Smooth muscle cell (in vitro differentiated cells): ENCODE measurements around the gene GSTO1. TPM values are rescaled to one million over a fixed set of nuclear protein-coding genes. Genes with fewer than 3 reads are reported as not detected.

ENCODE experiments used
- DNase-seq: peaks from one replicate; lab custom pipeline; 2025; ENCODE audit not compliant: unreplicated experiment; lab: John Stamatoyannopoulos, UW
- H2AFZ ChIP-seq: fragments of 200-600 bp; sonication (generic); 2 replicates; pipeline ENCODE4 v1.6.0; 2016; ENCODE audit warnings: antibody characterized with exemption, low read depth, mild to moderate bottlenecking
- H3F3A ChIP-seq: fragments of 200-600 bp; sonication (generic); 2 replicates; pipeline ENCODE4 v1.6.0; 2017; ENCODE audit warnings: antibody characterized with exemption, low read depth
- H3K27ac ChIP-seq: fragments of 200-600 bp; sonication (generic); 2 replicates; pipeline ENCODE4 v1.5.1; 2016; ENCODE audit warnings: low read depth, mild to moderate bottlenecking
- H3K27me3 ChIP-seq: fragments of 200-600 bp; sonication (generic); 2 replicates; pipeline ENCODE4 v1.6.1; 2016; ENCODE audit warnings: low read depth, mild to moderate bottlenecking
- H3K36me3 ChIP-seq: fragments of 200-600 bp; sonication (generic); 2 replicates; pipeline ENCODE4 v1.5.1; 2016; ENCODE audit warnings: low read depth
- H3K4me1 ChIP-seq: fragments of 200-600 bp; sonication (generic); 2 replicates; pipeline ENCODE4 v1.5.1; 2016; ENCODE audit warnings: low read depth
- H3K4me2 ChIP-seq: fragments of 200-600 bp; sonication (generic); 2 replicates; pipeline ENCODE4 v1.6.0; 2016; ENCODE audit warnings: mild to moderate bottlenecking
- H3K4me3 ChIP-seq: fragments of 200-600 bp; sonication (generic); 2 replicates; pipeline ENCODE4 v1.5.1; 2016; ENCODE audit warnings: mild to moderate bottlenecking
- H3K79me2 ChIP-seq: fragments of 200-600 bp; sonication (generic); 2 replicates; pipeline ENCODE4 v1.6.0; 2016; ENCODE audit warnings: low read depth, mild to moderate bottlenecking
- H3K9ac ChIP-seq: fragments of 200-600 bp; sonication (generic); 2 replicates; pipeline ENCODE4 v1.6.0; 2016; ENCODE audit warnings: low read depth
- H3K9me3 ChIP-seq: fragments of 200-600 bp; sonication (generic); replicated peaks from 2 replicates; pipeline ENCODE4 v1.5.1; 2016; ENCODE audit warnings: low read depth
- H4K20me1 ChIP-seq: fragments of 200-600 bp; sonication (generic); 2 replicates; pipeline ENCODE4 v1.6.0; 2016; ENCODE audit warnings: low read depth
- WGBS: methylation state at CpG from one replicate; pipeline ENCODE4 v1.1.7; 2016; ENCODE audit warnings: low lambda C conversion rate; 5-methylcytosine and 5-hydroxymethylcytosine counted together
- polyA plus RNA-seq: library from polyadenylated mRNA; unstranded; fragments of >200 nt; fragmentation: Nextera tagmentation; extraction: Ambion mirVana; gene quantifications from 2 replicates; pipeline ENCODE4 v1.2.1, GENCODE V29; 2016
- total RNA-seq: library from RNA; depleted of rRNA; stranded (reverse); fragments of >200 nt; gene quantifications from 2 replicates; pipeline ENCODE4 v1.2.3, GENCODE V29; 2014
- TF ChIP-seq, protein P1 (sequence below): fragments of 200-600 bp; sonication (generic); IDR thresholded peaks from 2 replicates; pipeline ENCODE4 v1.5.1; 2017; ENCODE audit warnings: borderline replicate concordance, mild to moderate bottlenecking, antibody characterized with exemption; ENCODE audit not compliant: insufficient read depth, poor library complexity, severe bottlenecking

Gene GSTO1
- total and polyA plus RNA-seq, 2 experiments from 2014 or later: 293 to 440 TPM

DNA sequence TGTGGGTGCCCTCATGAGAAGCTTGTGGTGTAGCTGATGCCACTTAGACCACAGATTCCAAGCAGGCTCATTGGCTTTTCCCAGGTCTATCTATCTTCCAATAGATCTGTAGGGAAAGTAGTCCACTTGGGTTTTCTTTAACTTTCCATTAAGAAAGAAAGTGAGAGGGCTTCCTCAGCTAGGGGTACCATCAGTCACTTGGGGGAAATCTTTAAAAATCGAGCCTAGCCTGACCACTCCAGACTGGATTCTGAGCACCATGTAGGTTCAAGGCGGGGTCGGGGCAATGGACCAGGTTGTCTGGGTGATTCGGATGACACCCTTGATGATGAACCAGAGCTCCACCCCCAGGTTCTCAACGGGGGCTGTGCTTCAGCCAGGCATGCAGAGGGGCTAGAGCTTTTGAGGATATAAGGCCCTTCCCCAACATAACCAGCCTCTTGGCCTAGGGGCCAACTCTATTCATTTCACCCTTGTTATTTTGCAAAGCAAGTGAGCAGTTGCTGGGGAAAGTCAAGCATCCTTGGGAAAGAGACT, 56.6 kb downstream of the GSTO1 start:
- Histone ChIP-seq H3K4me3 (no peak overlapping the region), H3K9ac (no peak overlapping the region), H3K36me3 (peaks cover 6% of the 10 kb centered on the region), H3K4me1 (no peaks in the 10 kb centered on the region), H4K20me1 (peaks cover 69% of the 10 kb centered on the region), H3F3A (no peaks in the 10 kb centered on the region), H2AFZ (no peak overlapping the region), H3K4me2 (no peak overlapping the region), H3K79me2 (peaks cover 47% of the 10 kb centered on the region), H3K27me3 (no peaks in the 10 kb centered on the region), H3K27ac (no peak overlapping the region), H3K9me3 (no peaks in the 10 kb centered on the region)
- TF ChIP-seq, protein P1, sequence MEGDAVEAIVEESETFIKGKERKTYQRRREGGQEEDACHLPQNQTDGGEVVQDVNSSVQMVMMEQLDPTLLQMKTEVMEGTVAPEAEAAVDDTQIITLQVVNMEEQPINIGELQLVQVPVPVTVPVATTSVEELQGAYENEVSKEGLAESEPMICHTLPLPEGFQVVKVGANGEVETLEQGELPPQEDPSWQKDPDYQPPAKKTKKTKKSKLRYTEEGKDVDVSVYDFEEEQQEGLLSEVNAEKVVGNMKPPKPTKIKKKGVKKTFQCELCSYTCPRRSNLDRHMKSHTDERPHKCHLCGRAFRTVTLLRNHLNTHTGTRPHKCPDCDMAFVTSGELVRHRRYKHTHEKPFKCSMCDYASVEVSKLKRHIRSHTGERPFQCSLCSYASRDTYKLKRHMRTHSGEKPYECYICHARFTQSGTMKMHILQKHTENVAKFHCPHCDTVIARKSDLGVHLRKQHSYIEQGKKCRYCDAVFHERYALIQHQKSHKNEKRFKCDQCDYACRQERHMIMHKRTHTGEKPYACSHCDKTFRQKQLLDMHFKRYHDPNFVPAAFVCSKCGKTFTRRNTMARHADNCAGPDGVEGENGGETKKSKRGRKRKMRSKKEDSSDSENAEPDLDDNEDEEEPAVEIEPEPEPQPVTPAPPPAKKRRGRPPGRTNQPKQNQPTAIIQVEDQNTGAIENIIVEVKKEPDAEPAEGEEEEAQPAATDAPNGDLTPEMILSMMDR: no peak
- WGBS: 91% methylated on average over 5 of the region's 5 CpGs
- no peak for DNase-seq

DNA sequence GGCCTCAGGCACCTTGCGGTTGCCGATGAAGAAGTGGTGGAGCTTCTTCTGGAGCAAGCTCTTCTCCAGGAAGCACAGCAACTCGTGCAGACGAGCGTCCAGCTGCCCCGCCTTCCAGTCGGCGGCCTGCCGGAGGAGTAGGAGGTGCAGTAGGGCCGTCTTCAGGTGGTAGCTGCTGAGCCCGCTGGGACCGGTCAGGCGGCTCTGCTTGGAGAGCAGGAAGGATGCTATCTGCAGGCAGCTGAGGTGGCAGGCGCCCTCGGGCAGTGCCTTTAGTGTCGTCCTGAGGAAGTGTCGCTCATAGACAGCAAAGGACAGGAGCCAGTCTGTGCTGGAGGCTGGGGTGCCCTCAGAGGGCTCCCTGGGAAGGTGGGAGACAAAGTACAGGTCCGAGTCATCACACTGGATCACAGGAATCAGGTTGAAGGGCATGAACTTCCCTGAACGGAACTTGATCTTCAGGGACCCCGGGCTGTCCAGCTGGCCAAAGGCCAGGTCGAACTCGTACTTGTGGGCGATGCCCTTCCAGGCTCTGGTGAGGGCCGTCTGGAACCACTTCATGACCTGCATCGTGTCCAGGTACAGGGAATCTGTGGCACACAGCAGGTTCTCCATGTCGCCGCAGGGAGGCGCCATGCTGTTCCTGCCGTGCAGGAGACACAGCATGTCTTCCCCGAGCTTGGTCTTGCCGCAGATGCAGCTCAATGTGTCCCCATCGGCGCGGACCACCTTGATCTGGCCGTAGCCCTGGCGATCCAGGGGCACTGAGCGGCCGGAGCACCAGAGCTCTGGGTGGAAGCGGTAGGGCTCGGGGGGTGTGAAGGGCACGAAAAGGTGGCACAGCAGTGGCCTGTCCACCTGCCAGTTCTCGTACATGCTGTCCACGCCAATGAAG, 60.1 kb downstream of the GSTO1 start:
- no peak overlapping the region for H3K4me3 ChIP-seq
- H3K27ac ChIP-seq: no peak overlapping the region
- H3K9ac ChIP-seq: no peak overlapping the region
- H3K79me2 ChIP-seq: peaks cover 81% of the 10 kb centered on the region
- whole genome bisulfite sequencing: 95% methylated on average over 43 of the region's 43 CpGs
- H3K4me1 ChIP-seq: peaks cover 6% of the 10 kb centered on the region
- TF ChIP-seq, protein P1: no peak
- H3K4me2 ChIP-seq: no peak overlapping the region
- peaks cover 99% of the 10 kb centered on the region for H4K20me1 ChIP-seq
- no peak for DNase-seq
- peaks cover 6% of the 10 kb centered on the region for H3K36me3 ChIP-seq
- H2AFZ ChIP-seq: no peak overlapping the region
- H3F3A ChIP-seq: peaks cover 12% of the 10 kb centered on the region
- no peaks in the 10 kb centered on the region for H3K9me3 ChIP-seq
- no peaks in the 10 kb centered on the region for H3K27me3 ChIP-seq

DNA sequence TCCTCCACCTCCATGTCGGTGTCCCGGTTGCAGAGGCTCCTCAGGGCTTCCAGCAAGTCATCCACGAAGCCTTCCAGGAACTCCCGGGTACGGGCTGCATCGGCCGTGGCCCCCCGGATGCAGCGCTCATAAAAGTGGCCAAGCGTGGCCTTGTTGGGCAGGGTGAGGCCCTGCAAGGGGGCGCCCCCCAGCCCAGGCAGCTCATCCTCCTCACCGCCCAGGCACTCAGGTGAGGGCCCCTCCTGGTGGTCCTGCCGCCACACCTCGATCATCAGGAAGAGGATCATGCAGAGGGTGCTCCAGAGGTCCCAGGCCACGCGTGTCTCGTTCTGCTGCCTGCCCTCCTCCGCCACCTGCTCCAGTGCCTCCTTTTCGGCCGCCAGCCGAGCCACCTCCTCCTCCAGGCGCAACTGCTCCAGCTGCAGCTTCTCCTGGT, 60.8 kb downstream of the GSTO1 start:
- Histone ChIP-seq H3F3A (peaks cover 12% of the 10 kb centered on the region), H3K79me2 (peaks cover 88% of the 10 kb centered on the region), H3K4me1 (peaks cover 6% of the 10 kb centered on the region), H3K27me3 (no peaks in the 10 kb centered on the region), H3K9me3 (no peaks in the 10 kb centered on the region), H3K27ac (no peak overlapping the region), H2AFZ (no peak overlapping the region), H4K20me1 (peaks cover 99% of the 10 kb centered on the region), H3K4me2 (no peak overlapping the region), H3K36me3 (peaks cover 6% of the 10 kb centered on the region), H3K4me3 (no peak overlapping the region), H3K9ac (no peak overlapping the region)
- no peak for DNase-seq
- TF ChIP-seq, protein P1: no peak
- WGBS: 98% methylated on average over 22 of the region's 22 CpGs
